Common myeloid progenitor, CD34-positive (primary cell): ENCODE results near the gene GAGE12H. TPM values are rescaled to one million over a fixed set of nuclear protein-coding genes. Genes with fewer than 3 reads are reported as not detected.
"Not testable (repeated sequence)": the region's sequence is repeated elsewhere in the genome, so short reads cannot be mapped to it uniquely, and the experiment has no call there.

ENCODE experiments used
- CTCF ChIA-PET: fragments of 350-600 bp; sonication (Branson Sonifier 250); formaldehyde crosslinking; loops from one replicate; lab custom pipeline; 2021; ENCODE audit warnings: antibody characterized with exemption; lab: Charles Lee
- POLR2A ChIA-PET: fragments of 350-600 bp; sonication (Branson Sonifier 250); formaldehyde crosslinking; loops from one replicate; lab custom pipeline; 2021; ENCODE audit warnings: antibody characterized with exemption; lab: Charles Lee
- DNase-seq, 3 donors: peaks; one replicate each; pipeline versions ENCODE4 v3.0.0 to v3.0.0-alpha.2; 2013
- H3K27ac ChIP-seq, 2 experiments: 1 replicate in 1 of 2; 2 replicates in 1 of 2; pipeline ENCODE4 v1.7.0; 2013; ENCODE audit warnings: inconsistent platforms in 2 of 2, low read length in 2 of 2, mild to moderate bottlenecking in 2 of 2, low read depth in 1 of 2, moderate library complexity in 1 of 2; ENCODE audit not compliant: severe bottlenecking in 2 of 2, insufficient read depth in 1 of 2, poor library complexity in 1 of 2
- H3K27me3 ChIP-seq, 5 experiments: replicated peaks in 2 of 5; 1 replicate in 3 of 5; 2 replicates in 2 of 5; pipeline versions ENCODE4 v1.6.1 to v1.7.0; 2013; ENCODE audit warnings: low read length in 4 of 5, mild to moderate bottlenecking in 2 of 5, moderate library complexity in 2 of 5, inconsistent platforms in 1 of 5; ENCODE audit not compliant: insufficient read depth in 5 of 5, control insufficient read depth in 4 of 5
- H3K36me3 ChIP-seq, 4 experiments: 1 replicate in 2 of 4; 2 replicates in 2 of 4; pipeline versions ENCODE4 v1.6.1 to v1.7.0; 2013; ENCODE audit warnings: low read length in 3 of 4, control low read depth in 1 of 4, mild to moderate bottlenecking in 1 of 4; ENCODE audit not compliant: control insufficient read depth in 4 of 4, insufficient read depth in 4 of 4
- H3K4me1 ChIP-seq, 4 experiments: 1 replicate in 3 of 4; 2 replicates in 1 of 4; pipeline versions ENCODE4 v1.6.1 to v1.7.1; 2013; ENCODE audit warnings: low read length in 3 of 4, mild to moderate bottlenecking in 3 of 4, control low read depth in 1 of 4, inconsistent platforms in 1 of 4, moderate library complexity in 1 of 4; ENCODE audit not compliant: control insufficient read depth in 4 of 4, insufficient read depth in 4 of 4; ENCODE audit errors: control extremely low read depth in 1 of 4
- H3K4me3 ChIP-seq, 7 experiments: 1 replicate in 4 of 7; 2 replicates in 3 of 7; pipeline versions ENCODE4 v1.5.1 to v1.7.0; 2013; ENCODE audit warnings: mild to moderate bottlenecking in 7 of 7, low read length in 6 of 7, moderate library complexity in 6 of 7, inconsistent platforms in 2 of 7, low read depth in 2 of 7, control low read depth in 1 of 7; ENCODE audit not compliant: insufficient read depth in 4 of 7, control insufficient read depth in 1 of 7; ENCODE audit errors: extremely low read depth in 1 of 7
- H3K9me3 ChIP-seq, 5 experiments: 1 replicate in 4 of 5; 2 replicates in 1 of 5; pipeline versions ENCODE4 v1.6.1 to v1.7.1; 2013; ENCODE audit warnings: low read length in 4 of 5, mild to moderate bottlenecking in 2 of 5, inconsistent platforms in 1 of 5, low read depth in 1 of 5, moderate library complexity in 1 of 5; ENCODE audit not compliant: control insufficient read depth in 4 of 5, insufficient read depth in 2 of 5; ENCODE audit errors: control extremely low read depth in 1 of 5
- WGBS: methylation state at CpG from one replicate; pipeline ENCODE4 v1.1.5; 2013; ENCODE audit not compliant: insufficient coverage; 5-methylcytosine and 5-hydroxymethylcytosine counted together
- polyA plus RNA-seq: library from polyadenylated mRNA; unstranded; fragments of 120-200 nt; gene quantifications from one replicate; pipeline ENCODE4 v1.2.1, GENCODE V29; 2013

Gene GAGE12H
- polyA plus RNA-seq: not detected

- H3K27ac ChIP-seq, H3K4me3 ChIP-seq, CTCF ChIA-PET, POLR2A ChIA-PET, H3K9me3 ChIP-seq, DNase-seq, H3K4me1 ChIP-seq, H3K27me3 ChIP-seq, H3K36me3 ChIP-seq: not testable (repeated sequence)
- no CpG with 5 or more reads among the region's 16 CpGs for WGBS
These were observed at the start of gene GAGE12H for GRCh38 chrX:49579649-49580048. Gene GAGE12H, plus strand, starts transcription at chrX:49579949. Its CDS starts 1,155 bp downstream, at chrX:49581104.

GRCh38 chrX:49531877-49532276 lies 47.9 kb upstream of the GAGE12H start, which contains the start of gene GAGE12C:
Gene GAGE12C, plus strand, starts transcription at chrX:49532177. Its CDS starts 1,155 bp downstream, at chrX:49533332.
- H3K4me3 ChIP-seq, POLR2A ChIA-PET, CTCF ChIA-PET, H3K27me3 ChIP-seq, H3K27ac ChIP-seq, H3K36me3 ChIP-seq, H3K4me1 ChIP-seq, DNase-seq, H3K9me3 ChIP-seq: not testable (repeated sequence)
- no CpG with 5 or more reads among the region's 16 CpGs for WGBS

- H3K9me3 ChIP-seq, H3K27me3 ChIP-seq, H3K4me1 ChIP-seq, CTCF ChIA-PET, DNase-seq, H3K27ac ChIP-seq, H3K4me3 ChIP-seq, H3K36me3 ChIP-seq, POLR2A ChIA-PET: not testable (repeated sequence)
- no CpG with 5 or more reads among the region's 16 CpGs for WGBS
These were observed 38.3 kb upstream of the GAGE12H start, which contains the start of gene GAGE12D for GRCh38 chrX:49541433-49541832. Gene GAGE12D, plus strand, starts transcription at chrX:49541733. Its CDS starts 1,155 bp downstream, at chrX:49542888.

GRCh38 chrX:49550989-49551388 lies 28.8 kb upstream of the GAGE12H start, which contains the start of gene GAGE12E:
Gene GAGE12E, plus strand, starts transcription at chrX:49551289. Its CDS starts 1,155 bp downstream, at chrX:49552444.
- CTCF ChIA-PET, H3K27me3 ChIP-seq: not testable (repeated sequence)
- WGBS: no CpG with 5 or more reads among the region's 16 CpGs

GRCh38 chrX:49560542-49560941 lies 19.2 kb upstream of the GAGE12H start, which contains the start of gene GAGE12F:
Gene GAGE12F, plus strand, starts transcription at chrX:49560842. Its CDS starts 1,155 bp downstream, at chrX:49561997.
- POLR2A ChIA-PET, H3K9me3 ChIP-seq, CTCF ChIA-PET, DNase-seq, H3K27ac ChIP-seq, H3K27me3 ChIP-seq, H3K4me3 ChIP-seq, H3K4me1 ChIP-seq, H3K36me3 ChIP-seq: not testable (repeated sequence)
- WGBS: no CpG with 5 or more reads among the region's 16 CpGs

More at GRCh38 chrX:49550989-49551388, 28.8 kb upstream of the GAGE12H start, which contains the start of gene GAGE12E:
- DNase-seq, H3K9me3 ChIP-seq, H3K4me1 ChIP-seq, POLR2A ChIA-PET, H3K4me3 ChIP-seq, H3K36me3 ChIP-seq, H3K27ac ChIP-seq: not testable (repeated sequence)

GRCh38 chrX:49568728-49569127 lies 11.0 kb upstream of the GAGE12H start:
- POLR2A ChIA-PET, H3K27me3 ChIP-seq, DNase-seq, H3K4me3 ChIP-seq, H3K27ac ChIP-seq, H3K36me3 ChIP-seq, CTCF ChIA-PET, H3K4me1 ChIP-seq, H3K9me3 ChIP-seq: not testable (repeated sequence)
- no CpG with 5 or more reads among the region's 11 CpGs for WGBS

- H3K27me3 ChIP-seq, H3K36me3 ChIP-seq, H3K27ac ChIP-seq, H3K9me3 ChIP-seq, POLR2A ChIA-PET, DNase-seq, CTCF ChIA-PET, H3K4me3 ChIP-seq, H3K4me1 ChIP-seq: not testable (repeated sequence)
- 91% methylated on average over 6 of the region's 13 CpGs for WGBS
These were observed 10.6 kb upstream of the GAGE12H start for GRCh38 chrX:49569152-49569551.
